Suprapubic skin (tissue), 4 donors: ENCODE data around the gene VWF.

Experiments
- EP300 ChIP-seq: sonication (generic); formaldehyde crosslinking; IDR thresholded peaks from one replicate; pipeline ENCODE4 v1.6.1; 2017; ENCODE audit warnings: antibody characterized with exemption
- POLR2A ChIP-seq, 2 donors: fragments of 450-650 bp; IDR thresholded peaks; one replicate each; pipeline ENCODE4 v1.6.1; 2017; ENCODE audit warnings: antibody characterized with exemption in 2 of 2, mild to moderate bottlenecking in 2 of 2, moderate library complexity in 2 of 2
- POLR2AphosphoS5 ChIP-seq, 3 donors: sonication (generic); formaldehyde crosslinking; IDR thresholded peaks; one replicate each; pipeline ENCODE4 v1.6.1; 2017; ENCODE audit warnings: antibody characterized with exemption in 3 of 3
- TF ChIP-seq, protein P1 (sequence below), 2 donors: fragments of 200-600 bp in 1 of 2; fragments of 450-650 bp in 1 of 2; sonication (generic) in 1 of 2; IDR thresholded peaks; one replicate each; pipeline ENCODE4 v1.5.1; 2016 to 2019; ENCODE audit warnings: antibody characterized with exemption in 2 of 2, mild to moderate bottlenecking in 1 of 2, moderate library complexity in 1 of 2

GRCh38 chr12:6037459-6037858, 87.0 kb downstream of the VWF start:
- no peak for TF ChIP-seq POLR2AphosphoS5 (IDR thresholded peaks at IDR 0.05)
- TF ChIP-seq, protein P1, sequence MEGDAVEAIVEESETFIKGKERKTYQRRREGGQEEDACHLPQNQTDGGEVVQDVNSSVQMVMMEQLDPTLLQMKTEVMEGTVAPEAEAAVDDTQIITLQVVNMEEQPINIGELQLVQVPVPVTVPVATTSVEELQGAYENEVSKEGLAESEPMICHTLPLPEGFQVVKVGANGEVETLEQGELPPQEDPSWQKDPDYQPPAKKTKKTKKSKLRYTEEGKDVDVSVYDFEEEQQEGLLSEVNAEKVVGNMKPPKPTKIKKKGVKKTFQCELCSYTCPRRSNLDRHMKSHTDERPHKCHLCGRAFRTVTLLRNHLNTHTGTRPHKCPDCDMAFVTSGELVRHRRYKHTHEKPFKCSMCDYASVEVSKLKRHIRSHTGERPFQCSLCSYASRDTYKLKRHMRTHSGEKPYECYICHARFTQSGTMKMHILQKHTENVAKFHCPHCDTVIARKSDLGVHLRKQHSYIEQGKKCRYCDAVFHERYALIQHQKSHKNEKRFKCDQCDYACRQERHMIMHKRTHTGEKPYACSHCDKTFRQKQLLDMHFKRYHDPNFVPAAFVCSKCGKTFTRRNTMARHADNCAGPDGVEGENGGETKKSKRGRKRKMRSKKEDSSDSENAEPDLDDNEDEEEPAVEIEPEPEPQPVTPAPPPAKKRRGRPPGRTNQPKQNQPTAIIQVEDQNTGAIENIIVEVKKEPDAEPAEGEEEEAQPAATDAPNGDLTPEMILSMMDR (IDR thresholded peaks at IDR 0.05): no peak
- no peak for TF ChIP-seq POLR2A (IDR thresholded peaks at IDR 0.05)
- no peak for TF ChIP-seq EP300
